ENCODE results near the gene LYL1. TPM values are rescaled to one million over a fixed set of nuclear protein-coding genes. Genes with fewer than 3 reads are reported as not detected.

The LYL1 gene
- total RNA-seq, 1 experiment from 2014 or later = 0.24 TPM

DNA sequence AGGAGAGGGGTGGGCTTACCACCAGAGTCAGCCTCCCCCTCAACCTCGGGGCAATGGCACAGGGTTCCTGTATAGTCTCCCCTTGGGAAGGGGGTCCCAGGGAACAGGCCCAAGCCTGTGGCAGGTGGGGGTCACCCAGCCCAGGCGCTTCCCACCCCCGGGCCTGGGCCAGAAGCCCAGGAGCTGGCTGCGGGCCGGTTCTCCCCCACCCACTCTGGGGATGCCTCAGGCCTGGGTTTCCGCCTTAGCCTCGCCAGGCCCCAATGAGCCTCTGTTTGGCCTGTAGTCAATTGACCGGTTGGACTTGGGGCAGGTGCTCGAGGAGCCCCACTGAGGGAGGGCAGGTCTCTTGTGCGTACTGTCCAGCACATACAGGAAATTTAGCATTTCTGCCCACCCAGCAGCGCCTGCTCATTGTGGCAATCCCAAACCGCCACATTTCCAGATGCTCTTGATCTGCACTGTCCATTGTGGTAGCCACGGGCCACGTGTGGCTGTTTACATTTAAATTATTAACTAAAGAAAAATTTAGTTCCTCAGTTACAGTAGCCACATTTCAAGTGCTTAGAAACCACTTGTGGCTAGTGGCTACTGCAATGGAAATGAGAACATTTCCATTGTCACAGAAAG is 9.9 kb downstream of the LYL1 start:
- Histone ChIP-seq H2AFZ (no peak overlapping the region), H3K79me2 (ENCODE audit: low read depth) (no peaks in the 10 kb centered on the region), H3K27me3 (ENCODE audit: insufficient read depth, low read depth) (no peaks in the 10 kb centered on the region), H3K9me3 (ENCODE audit: insufficient read depth, low read depth) (no peaks in the 10 kb centered on the region), H3K9me2 (ENCODE audit: insufficient read depth) (no peaks in the 10 kb centered on the region), H3K4me3 (no peak overlapping the region), H3K4me1 (replicated peaks; ENCODE audit: insufficient read depth) (0 out of 2 replicates have a peak, but pooled peaks cover 9% of the 10 kb centered on the region), H3F3A (ENCODE audit: insufficient read depth, low read depth) (peaks cover 5% of the 10 kb centered on the region; the same call in 1 of the 2 replicates), H3K4me2 (no peak overlapping the region), H4K20me1 (ENCODE audit: insufficient read depth) (no peaks in the 10 kb centered on the region), H3K27ac (no peak overlapping the region), H3K36me3 (ENCODE audit: low read depth) (no peaks in the 10 kb centered on the region)
- no TSS peak for BruUV-seq (replicated peaks)
- CTCF ChIA-PET = no interaction called here
- DNase-seq = no peak
- intact Hi-C loops (cut with micrococcal nuclease; ENCODE audit: unreplicated experiment) = loop anchor here (1.0 kb wide), 1 partner anchor 114 kb away; no protein-coding TSS in a partner anchor
- TF ChIP-seq EZH2 (IDR thresholded peaks at IDR 0.05; ENCODE audit: low read depth) = no peak
- TF ChIP-seq, protein P1, sequence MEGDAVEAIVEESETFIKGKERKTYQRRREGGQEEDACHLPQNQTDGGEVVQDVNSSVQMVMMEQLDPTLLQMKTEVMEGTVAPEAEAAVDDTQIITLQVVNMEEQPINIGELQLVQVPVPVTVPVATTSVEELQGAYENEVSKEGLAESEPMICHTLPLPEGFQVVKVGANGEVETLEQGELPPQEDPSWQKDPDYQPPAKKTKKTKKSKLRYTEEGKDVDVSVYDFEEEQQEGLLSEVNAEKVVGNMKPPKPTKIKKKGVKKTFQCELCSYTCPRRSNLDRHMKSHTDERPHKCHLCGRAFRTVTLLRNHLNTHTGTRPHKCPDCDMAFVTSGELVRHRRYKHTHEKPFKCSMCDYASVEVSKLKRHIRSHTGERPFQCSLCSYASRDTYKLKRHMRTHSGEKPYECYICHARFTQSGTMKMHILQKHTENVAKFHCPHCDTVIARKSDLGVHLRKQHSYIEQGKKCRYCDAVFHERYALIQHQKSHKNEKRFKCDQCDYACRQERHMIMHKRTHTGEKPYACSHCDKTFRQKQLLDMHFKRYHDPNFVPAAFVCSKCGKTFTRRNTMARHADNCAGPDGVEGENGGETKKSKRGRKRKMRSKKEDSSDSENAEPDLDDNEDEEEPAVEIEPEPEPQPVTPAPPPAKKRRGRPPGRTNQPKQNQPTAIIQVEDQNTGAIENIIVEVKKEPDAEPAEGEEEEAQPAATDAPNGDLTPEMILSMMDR (conservative IDR thresholded peaks at IDR 0.05) = no peak
- POLR2A ChIA-PET (ENCODE audit: unreplicated experiment) = no interaction called here

DNA sequence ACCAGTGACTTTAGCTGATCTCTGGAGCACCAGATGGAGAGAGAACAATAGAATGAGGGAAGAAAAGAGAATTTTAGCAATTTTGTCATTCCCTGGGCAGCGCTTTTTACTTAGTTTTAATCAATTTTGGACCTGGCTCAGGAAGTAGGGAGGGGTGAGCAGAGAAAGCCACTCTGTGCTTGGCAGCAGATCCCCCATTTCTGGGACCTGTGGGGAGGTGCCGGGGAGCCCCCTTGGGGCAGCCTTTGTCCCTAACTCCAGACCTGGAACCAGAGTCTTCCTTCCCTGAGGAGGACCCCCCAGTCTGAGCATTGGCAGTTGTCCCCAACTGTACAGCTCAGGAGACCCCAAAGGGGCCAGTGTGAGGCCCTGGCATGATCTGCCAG is 10.5 kb downstream of the LYL1 start:
- no peak overlapping the region for H3K27ac ChIP-seq
- no peaks in the 10 kb centered on the region for H3K36me3 ChIP-seq (ENCODE audit: low read depth)
- no peak overlapping the region for H2AFZ ChIP-seq
- intact Hi-C loops (cut with micrococcal nuclease; ENCODE audit: unreplicated experiment) = no loop called here
- H3K9me2 ChIP-seq (ENCODE audit: insufficient read depth) = no peaks in the 10 kb centered on the region
- H3K4me1 ChIP-seq (replicated peaks; ENCODE audit: insufficient read depth) = 0 out of 2 replicates have a peak, but pooled peaks cover 9% of the 10 kb centered on the region
- H4K20me1 ChIP-seq (ENCODE audit: insufficient read depth) = no peaks in the 10 kb centered on the region
- H3K79me2 ChIP-seq (ENCODE audit: low read depth) = no peaks in the 10 kb centered on the region
- no peak overlapping the region for H3K4me3 ChIP-seq
- peaks cover 5% of the 10 kb centered on the region; the same call in 1 of the 2 replicates for H3F3A ChIP-seq (ENCODE audit: insufficient read depth, low read depth)
- TF ChIP-seq, protein P1 (conservative IDR thresholded peaks at IDR 0.05) = no peak
- no peak for TF ChIP-seq EZH2 (IDR thresholded peaks at IDR 0.05; ENCODE audit: low read depth)
- H3K27me3 ChIP-seq (ENCODE audit: insufficient read depth, low read depth) = no peaks in the 10 kb centered on the region
- no peaks in the 10 kb centered on the region for H3K9me3 ChIP-seq (ENCODE audit: insufficient read depth, low read depth)
- CTCF ChIA-PET = no interaction called here
- no TSS peak for BruUV-seq (replicated peaks)
- POLR2A ChIA-PET (ENCODE audit: unreplicated experiment) = no interaction called here
- no peak overlapping the region for H3K4me2 ChIP-seq
- no peak for DNase-seq

DNA sequence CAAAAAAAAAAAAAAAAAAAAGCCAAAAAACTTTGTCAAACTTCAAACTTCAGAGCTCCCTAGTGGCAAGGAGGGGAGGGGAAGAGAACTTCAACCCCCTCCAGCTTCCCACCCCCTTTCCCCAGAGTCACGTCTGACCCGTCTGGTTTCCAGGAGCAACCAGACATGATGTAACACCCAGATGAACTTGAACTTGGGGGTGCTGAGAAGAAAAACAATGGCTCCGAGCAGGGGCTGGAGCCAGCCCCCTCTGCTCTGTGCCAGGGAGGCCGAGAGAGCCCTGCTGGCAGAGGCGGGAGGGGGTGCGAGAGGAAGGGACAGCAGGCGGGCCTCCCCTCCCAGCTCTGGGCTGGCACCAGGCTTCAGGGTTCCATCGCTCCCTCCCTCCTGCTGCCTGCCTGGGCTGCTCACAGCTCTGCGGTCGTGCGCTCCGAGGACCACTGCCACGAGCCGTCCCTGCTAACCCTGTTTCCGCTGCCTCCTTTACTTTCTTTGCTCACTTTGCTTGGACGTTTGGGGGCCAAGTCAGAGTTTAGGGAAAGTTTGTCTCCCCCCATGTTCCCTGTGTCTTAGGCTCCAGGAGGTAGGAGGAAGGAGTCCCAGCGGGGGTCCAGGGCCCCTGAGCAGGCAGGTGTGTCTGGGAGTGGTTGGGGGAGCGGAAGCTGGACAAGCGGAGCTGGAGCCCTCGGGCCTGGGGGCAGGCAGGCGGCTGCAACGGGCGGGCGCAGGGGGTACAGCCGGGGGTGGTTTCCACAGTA is 11.1 kb downstream of the LYL1 start:
- DNase-seq = no peak
- intact Hi-C loops (cut with micrococcal nuclease; ENCODE audit: unreplicated experiment) = no loop called here
- no peak overlapping the region for H3K4me2 ChIP-seq
- no peaks in the 10 kb centered on the region for H3K27me3 ChIP-seq (ENCODE audit: insufficient read depth, low read depth)
- H3K79me2 ChIP-seq (ENCODE audit: low read depth) = no peaks in the 10 kb centered on the region
- no TSS peak for BruUV-seq (replicated peaks)
- no peak overlapping the region for H3K27ac ChIP-seq
- peaks cover 5% of the 10 kb centered on the region; the same call in 1 of the 2 replicates for H3F3A ChIP-seq (ENCODE audit: insufficient read depth, low read depth)
- 0 out of 2 replicates have a peak, but pooled peaks cover 9% of the 10 kb centered on the region for H3K4me1 ChIP-seq (replicated peaks; ENCODE audit: insufficient read depth)
- CTCF ChIA-PET = interaction anchor here (0.7 kb wide), 1 partner anchor 34 kb away, joined by 13 read pairs; no protein-coding TSS in a partner anchor
- POLR2A ChIA-PET (ENCODE audit: unreplicated experiment) = interaction anchor here (0.6 kb wide), 1 partner anchor 128 kb away, joined by 8 read pairs; no protein-coding TSS in a partner anchor
- no peak overlapping the region for H2AFZ ChIP-seq
- no peak overlapping the region for H3K4me3 ChIP-seq
- H3K9me3 ChIP-seq (ENCODE audit: insufficient read depth, low read depth) = no peaks in the 10 kb centered on the region
- TF ChIP-seq, protein P1 (conservative IDR thresholded peaks at IDR 0.05) = no peak
- TF ChIP-seq EZH2 (IDR thresholded peaks at IDR 0.05; ENCODE audit: low read depth) = no peak
- H3K36me3 ChIP-seq (ENCODE audit: low read depth) = no peaks in the 10 kb centered on the region
- no peaks in the 10 kb centered on the region for H4K20me1 ChIP-seq (ENCODE audit: insufficient read depth)
- no peaks in the 10 kb centered on the region for H3K9me2 ChIP-seq (ENCODE audit: insufficient read depth)
